ENCODE data around the gene CYTL1.
"Not testable (repeated sequence)": the region's sequence is repeated elsewhere in the genome, so short reads cannot be mapped to it uniquely, and the experiment has no call there.

CYTL1 gene, protein sequence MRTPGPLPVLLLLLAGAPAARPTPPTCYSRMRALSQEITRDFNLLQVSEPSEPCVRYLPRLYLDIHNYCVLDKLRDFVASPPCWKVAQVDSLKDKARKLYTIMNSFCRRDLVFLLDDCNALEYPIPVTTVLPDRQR

DNA sequence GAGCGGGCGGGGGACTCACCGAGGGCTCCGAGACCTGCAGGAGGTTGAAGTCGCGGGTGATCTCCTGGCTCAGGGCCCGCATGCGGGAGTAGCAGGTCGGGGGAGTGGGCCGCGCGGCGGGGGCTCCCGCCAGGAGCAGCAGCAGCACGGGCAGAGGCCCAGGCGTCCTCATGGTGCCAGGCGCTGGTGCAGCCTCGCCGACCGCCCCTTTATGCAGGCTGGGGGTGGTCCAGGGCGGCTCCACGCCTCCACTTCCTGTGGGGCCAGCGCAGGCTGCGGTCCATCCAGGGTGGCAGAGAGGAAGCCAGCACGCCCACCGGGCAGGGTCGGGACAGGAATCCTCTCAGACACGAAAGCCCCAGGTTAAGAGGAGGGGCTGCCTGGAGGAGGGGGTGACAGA is at the start of gene CYTL1:
TSS of gene CYTL1 (minus strand) at position 185 of the 400 bp plus-strand sequence. CDS start at position 172, 13 bp downstream.
- no peak for DNase-seq (ENCODE audit: low read depth in 2 of 2, low spot score in 1 of 2)

DNA sequence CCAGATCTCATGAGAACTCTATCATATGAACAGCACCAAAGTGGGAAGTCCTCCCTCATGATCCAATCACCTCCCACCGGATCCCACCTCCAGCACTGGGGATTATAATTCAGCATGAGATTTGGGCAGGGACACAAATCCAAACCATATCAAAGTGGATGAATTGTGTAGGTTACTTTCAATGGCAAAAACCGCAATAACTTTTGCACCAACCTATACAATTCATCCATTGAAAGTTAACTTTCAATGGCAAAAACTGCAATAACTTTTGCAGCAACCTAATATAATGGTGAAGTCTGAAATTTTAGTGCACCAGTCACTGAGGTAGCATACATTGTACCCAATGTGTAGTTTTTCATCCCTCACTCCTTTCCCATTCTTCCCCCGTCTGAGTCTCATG is 48.6 kb upstream of the CYTL1 start:
- no peak for DNase-seq (ENCODE audit: low read depth in 2 of 2, low spot score in 1 of 2)

DNA sequence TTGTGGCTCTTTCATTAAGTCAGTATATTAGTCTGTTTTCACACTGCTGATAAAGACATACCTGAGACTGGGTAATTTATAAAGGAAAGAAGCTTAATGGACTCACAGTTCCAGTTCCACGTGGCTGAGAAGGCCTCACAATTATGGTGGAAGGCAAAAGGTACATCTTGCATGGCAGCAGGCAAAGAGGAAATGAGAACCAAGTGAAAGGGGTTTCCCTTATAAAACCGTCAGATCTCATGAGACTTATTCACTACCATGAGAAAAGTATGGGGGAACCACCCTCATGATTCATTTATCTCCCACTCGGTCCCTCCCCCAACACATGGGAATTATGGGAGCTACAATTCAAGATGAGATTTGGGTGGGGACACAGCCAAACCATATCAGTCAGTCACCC is 47.7 kb upstream of the CYTL1 start:
- DNase-seq (ENCODE audit: low read depth in 2 of 2, low spot score in 1 of 2) = not testable (repeated sequence)

DNA sequence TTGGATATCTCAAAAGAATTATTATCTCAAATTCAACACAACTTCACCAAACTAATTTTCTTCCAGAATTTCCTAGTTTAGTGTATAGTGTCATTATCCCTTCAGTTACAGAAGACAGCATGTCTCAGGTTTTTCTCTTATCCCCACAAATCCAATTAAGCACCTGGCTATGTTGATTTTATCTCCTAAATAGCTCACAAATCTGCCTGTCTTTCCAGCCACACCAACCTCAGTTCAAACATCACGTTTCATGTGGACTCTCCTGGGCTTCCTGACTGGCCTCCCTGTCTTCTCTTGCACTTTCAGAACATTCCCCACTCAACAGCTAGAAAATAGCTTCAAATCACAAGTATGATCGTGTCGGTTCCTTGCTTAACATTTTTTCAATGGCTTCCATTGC is 46.8 kb upstream of the CYTL1 start:
- no peak for DNase-seq (ENCODE audit: low read depth in 2 of 2, low spot score in 1 of 2)

DNA sequence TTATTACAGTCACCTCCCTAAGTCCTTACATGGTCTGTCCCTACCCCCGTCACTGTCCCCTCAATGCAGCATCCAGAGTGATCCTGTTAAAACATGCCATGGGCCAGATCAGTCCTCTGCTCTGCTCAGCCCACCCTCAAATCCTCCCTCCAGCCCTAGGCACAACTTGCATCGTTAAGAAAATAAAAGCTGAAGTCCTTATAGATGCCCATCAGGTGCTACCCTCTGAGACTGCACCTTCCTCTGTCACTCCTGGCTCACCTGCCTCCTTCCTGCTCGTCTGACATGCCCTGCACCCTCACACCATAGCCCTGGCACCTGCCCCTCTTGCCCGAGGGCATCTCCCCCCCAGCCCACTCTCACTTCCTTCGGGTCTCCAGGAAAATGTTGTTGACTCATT is 36.2 kb upstream of the CYTL1 start:
- DNase-seq (ENCODE audit: low read depth in 2 of 2, low spot score in 1 of 2) = no peak

DNA sequence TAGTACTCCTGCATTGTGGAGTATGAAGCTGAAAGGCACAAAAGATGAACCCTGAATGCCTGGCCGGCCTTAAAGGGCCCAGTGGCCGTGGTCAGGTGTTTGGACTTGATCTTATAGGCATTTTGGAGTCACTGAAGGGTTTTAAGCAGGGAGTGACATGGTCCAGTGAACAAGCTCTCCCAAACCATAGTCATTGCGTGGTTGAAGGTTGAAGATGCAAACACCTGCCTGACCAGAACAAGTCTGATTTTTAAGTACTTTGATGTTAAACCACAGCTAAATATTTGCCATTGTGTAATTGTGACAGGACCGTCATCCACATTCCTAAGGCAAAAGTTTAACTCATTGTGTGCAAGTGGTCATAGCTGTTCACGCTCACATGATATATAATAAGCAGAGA is 35.3 kb upstream of the CYTL1 start:
- DNase-seq (ENCODE audit: low read depth in 2 of 2, low spot score in 1 of 2) = no peak

DNA sequence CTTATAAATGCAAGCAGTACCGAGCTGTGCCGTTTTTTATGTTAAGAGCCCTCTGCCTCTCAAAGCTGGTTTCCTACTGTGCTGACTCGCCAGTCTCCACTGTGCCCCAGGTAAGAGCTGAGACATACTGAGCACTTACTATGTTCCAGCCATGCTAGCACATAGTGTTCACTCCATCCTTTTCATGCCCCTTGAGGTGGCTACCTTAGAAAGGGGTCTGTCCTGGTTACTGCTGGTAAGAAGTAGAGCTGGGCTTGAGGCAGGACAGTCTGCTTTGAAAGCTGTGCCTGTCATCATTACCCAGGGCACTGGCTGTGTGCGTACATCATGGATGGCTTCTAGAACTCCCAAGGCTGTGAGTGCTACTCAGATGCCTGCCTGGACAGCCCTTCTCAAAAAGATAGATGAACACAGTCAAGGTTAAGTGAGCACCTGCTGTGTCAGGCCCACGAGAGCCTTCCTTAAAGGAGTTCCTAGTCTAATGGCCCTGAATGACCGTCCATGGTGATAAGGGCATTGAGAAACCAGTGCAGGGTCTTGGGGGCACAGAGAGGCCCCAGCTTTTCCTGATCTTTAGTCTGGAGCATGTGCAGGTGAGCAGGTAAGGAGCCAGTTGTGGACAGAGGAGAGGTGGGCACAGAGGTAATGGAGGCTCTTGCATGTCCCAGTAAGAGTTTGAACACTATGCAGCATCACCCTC is 33.6 kb upstream of the CYTL1 start:
- no peak for DNase-seq (ENCODE audit: low read depth in 2 of 2, low spot score in 1 of 2)

DNA sequence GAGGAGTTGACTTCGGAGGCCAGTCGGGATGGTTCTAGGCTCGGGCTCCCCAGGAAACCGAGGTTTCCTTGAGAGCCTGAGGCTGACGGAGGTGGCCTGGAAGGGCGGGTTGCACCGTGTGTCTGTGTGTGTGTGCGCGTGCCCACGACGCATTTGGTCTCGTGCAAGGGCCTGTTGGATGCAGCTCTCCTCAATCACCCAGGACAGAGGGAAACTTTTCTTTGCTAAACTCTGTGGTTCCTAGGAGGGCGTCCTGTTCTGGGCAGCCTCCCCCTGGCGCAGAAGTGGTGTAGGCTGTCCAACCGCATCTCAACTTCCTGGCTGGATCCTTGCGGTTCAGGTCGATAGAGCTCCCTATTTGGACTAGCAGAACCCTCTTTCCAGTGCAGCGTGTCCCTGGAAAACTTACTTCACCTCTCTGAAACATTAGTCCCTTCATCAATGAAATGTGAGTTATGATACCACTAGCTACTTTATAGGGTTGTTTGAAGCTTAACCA is 33.0 kb upstream of the CYTL1 start:
- no peak for DNase-seq (ENCODE audit: low read depth in 2 of 2, low spot score in 1 of 2)

DNA sequence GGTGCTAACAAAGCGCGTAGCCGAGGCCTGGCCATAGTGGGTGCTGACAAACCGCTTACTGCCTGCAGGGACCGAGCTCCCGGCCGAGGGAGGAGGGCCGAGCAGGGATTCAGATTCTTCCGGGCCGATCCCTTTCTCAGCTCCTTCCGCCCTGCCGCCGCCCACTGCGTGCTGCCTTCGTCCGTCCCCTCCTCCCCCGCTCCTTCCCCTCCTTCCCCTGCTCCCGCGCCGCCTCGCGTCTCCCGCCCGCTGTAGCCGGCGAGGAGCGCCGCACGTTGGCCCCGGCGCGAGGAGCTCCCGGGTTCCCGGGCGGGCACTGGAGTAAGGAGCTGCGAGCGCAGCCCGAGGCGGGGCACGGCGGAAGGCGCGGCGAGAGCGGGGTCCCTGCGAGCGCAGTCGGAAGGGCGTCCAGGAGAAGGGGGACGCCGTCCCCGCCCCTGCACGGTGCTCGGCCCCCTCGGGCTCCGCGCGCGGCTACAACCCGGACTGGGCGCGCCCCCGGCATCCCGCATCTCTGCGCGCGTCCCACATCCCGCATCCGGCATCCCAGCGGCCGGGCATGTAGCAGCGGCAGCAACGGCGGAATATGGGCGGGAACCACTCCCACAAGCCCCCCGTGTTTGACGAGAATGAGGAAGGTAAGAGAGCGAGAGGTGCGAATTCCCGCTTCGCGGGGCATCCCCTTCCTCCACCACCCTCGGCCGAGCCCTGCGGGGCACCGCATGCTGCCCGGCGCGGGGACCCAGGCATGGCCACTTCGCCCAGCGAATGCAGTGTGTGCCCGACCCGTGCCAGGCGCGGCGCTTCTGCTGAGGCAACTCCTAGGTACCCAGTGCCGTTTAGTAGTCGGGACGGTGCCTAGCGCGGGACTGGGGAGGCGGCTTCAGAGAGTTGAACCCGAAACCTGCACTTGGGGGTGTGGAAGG is 32.3 kb upstream of the CYTL1 start, which contains the start of gene STK32B:
TSS of gene STK32B (plus strand) at position 203 of the 926 bp plus-strand sequence.
- no peak for DNase-seq (ENCODE audit: low read depth in 2 of 2, low spot score in 1 of 2)

DNA sequence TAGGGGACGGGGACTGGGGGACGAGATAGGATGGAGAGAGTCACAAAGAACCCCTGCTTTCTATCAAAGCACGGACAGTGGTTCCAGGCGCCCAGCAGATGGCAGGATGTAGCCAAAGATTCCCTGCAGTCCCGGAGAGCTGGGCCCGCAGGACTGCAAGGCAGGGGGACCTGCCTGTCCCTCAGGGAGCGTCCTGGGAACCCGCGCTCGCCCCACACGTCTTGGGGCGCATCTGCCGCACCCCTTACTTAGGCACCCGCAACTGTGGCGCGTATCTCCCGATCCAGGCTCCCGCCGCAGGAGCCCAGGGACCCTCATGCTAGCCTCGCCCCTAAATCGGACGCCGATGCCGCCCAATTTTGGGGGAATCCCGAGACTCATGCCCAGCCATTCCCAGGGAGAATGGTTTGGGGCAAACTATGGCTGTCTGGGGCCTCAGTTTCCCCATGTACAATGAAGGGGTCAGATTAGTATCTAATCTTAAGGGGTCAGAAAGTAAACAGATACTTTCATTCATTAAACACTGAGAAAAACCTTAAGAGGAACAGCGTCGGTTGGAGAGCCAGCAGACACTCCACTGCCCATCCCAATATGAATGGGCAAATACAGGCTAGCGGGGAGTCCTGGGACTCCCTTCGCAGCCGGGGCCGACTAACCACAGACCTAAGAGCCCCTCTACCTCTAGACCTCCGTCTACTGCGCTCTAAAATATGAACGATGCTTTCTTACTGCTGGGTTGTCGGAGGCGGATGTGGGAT is 31.4 kb upstream of the CYTL1 start:
- DNase-seq (ENCODE audit: low read depth in 2 of 2, low spot score in 1 of 2) = no peak

DNA sequence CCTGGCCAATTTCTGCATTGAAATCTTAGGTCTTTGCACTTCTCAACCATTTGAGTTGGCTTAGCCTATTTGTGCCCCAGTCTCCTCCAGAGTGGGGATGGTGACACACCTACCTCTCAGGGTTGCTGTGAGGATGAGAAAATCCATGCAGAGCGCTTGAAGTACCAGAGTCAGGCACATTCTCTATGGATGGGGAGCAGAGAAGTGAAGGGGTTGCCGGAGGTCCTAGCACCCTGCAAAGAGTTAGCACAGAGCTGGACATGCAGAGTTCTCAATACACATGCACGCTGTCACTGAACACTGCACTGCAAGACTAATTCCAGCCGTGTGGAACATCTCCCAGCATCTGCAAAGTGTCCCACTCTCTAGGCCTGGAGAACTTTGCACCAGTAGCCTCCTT is 29.5 kb upstream of the CYTL1 start:
- no peak for DNase-seq (ENCODE audit: low read depth in 2 of 2, low spot score in 1 of 2)

DNA sequence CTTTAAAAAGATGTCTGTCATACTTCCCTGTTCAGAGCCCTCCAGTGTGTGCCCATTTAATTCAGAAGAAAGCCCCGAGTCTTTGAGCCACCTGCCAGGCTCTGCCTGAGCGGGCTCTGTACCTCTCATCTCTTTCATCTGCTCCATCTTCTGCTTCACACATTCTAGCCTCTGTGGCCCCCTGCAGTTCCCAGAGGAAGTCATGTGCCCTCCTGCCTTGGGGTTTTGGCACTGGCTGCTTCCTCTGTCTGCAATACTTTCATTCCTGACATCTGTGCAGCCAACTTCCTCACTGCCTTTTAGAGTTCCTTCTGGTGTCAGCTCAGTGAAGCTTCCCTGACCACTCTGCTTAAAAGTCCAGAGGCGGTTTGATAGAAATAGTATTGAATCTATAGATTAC is 25.8 kb upstream of the CYTL1 start:
- no peak for DNase-seq (ENCODE audit: low read depth in 2 of 2, low spot score in 1 of 2)

DNA sequence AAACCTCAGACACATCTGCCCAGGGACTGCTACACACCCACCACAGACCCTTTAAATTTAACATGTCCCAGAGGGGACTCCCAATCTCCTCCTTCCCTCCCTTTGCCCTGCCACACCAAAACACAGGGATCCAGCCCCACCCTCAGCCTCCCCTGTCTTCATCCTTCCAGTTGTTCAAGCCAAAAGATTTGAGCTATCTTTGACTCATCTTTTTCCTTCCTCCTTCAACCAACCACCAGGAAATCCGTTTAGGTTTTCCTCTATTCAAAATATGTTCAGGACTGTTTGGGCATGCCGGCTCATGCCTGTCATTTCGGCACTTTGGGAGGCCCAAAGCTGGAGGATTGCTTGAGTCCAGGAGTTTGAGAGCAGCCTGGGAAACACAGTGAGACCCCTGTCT is 25.1 kb upstream of the CYTL1 start:
- no peak for DNase-seq (ENCODE audit: low read depth in 2 of 2, low spot score in 1 of 2)

DNA sequence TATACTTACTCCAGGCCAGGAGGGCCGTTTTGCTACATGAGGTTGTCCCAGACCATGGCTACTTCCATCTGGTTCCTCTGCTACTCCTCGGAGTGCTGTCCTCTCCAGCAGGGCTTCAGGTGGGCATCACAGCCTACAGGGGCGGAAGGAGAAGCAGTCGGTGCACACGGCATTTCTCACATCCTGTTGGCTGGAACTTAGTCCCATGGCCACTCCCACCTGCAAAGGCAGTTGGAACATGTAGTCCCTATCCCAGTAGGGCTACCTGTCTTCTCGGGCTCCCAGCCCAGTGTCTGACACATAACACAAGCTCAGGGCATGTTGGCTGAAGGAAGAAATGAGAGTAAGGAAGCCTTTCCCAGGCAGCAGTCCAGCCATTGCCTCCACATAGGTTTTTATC is 24.3 kb upstream of the CYTL1 start:
- no peak for DNase-seq (ENCODE audit: low read depth in 2 of 2, low spot score in 1 of 2)

DNA sequence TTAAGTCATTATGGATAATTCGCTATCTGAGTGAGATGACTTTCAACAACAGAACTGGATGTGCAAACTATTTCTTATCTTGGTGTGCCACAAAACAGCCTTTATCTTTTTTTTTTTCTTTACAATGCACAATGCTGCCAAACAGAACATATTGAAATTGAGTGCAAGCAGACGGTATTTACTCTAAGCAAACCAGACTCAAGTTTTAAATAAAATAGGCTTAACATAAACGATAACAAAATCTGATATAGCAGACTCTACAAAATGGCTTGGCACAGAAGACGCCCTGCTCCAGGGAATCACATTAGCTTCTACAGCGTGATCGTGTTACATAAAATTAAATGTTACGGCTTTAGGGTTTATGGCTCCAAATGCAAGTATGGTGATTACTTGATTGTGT is 22.4 kb upstream of the CYTL1 start:
- no peak for DNase-seq (ENCODE audit: low read depth in 2 of 2, low spot score in 1 of 2)

DNA sequence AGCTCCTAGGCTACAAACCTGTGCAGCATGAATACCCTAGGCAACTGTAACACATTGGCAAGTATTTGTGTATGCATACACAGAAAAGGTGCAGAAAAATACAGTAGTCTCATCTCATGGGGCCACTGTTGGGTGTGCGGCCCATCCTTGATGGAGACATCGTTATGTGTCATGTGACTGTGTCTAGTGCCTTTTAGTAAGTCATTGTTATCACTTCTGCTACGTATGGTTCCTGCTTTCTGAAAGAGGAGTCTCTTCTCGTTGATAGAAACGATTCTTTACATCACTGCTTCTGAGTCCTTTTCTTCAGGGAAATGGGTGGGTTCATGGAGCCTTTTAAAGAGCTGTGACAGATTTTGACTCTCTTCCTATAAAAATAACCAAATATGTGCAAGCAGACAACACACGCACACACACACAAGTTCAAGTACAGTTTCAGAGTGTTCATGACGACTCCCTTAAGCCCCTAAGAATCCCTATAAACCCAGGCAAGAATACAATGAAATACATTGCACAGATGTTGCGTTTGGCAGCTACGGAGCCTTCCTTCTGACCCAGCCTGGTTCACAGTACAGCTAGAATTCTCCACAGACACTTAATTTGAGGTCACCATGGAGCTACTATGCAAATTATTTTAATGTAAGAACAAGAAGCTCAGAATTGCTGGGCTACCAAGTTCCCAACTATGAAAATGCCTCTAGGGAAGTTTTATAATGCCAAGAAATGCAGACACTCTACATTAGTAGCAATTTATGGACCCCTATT is 21.8 kb upstream of the CYTL1 start:
- DNase-seq (ENCODE audit: low read depth in 2 of 2, low spot score in 1 of 2) = no peak

DNA sequence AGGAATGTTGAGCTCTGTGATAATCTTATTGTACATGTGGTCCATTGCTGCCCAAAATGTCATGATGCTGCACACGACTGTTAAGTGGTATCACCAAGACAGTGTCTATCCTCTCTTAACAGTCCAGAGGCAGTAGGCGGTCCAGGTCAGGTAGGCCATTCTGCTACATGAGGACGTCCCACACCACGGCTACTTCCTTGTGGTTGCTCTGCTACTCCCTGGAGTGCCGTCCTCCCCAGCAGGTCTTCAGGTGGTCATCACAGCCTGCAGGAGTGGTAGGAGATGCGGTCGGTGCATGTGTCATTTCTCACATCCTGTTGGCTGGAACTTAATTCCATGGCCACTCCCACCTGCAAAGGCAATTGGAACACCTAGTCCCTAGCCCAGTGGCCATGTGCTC is 20.5 kb upstream of the CYTL1 start:
- DNase-seq (ENCODE audit: low read depth in 2 of 2, low spot score in 1 of 2) = no peak

DNA sequence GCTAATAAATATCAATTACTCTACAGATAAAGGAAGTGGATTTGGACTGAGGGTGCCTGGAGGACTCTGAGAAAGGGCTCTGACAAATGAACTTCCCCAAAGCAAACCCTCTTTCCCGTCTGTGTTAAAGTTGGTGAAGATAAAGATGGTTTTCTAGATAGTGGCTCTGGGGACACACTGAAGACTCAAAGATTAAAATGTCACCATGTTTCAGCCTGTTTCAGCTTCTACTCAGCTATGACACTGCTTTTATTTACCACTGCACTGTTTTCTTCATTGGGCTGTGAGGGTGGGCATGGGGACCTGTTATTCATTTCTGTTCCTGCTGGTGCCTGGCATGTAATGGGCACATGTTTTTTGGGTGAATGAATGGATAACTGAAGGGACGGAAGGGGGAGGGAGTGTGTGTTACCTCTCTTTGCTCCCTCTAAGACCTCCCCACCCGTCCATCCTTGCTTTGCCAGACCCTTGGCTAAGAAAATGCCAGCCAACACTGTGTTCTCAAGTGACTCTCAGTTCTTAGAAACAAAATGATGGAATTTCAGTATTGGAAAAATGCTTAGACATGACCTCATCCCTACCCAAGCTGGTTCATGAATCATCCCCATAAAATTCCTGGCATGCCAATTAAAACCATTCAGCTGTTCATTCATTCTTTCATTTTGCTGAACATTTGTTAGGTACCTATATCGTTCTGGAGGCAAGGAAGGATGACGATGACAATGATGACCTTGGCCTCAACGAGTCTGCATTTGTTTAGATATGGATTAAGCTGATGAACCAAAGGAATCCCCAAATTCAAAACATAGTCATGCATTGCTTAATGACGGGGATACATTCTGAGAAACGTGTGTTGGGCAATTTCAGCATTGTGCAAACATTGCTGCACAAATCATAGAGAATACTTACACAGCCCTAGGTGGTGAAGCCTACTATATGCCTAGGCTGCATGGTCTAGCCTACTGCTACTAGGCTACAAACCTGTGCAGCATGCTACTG is 18.6 kb upstream of the CYTL1 start:
- DNase-seq (ENCODE audit: low read depth in 2 of 2, low spot score in 1 of 2) = no peak

DNA sequence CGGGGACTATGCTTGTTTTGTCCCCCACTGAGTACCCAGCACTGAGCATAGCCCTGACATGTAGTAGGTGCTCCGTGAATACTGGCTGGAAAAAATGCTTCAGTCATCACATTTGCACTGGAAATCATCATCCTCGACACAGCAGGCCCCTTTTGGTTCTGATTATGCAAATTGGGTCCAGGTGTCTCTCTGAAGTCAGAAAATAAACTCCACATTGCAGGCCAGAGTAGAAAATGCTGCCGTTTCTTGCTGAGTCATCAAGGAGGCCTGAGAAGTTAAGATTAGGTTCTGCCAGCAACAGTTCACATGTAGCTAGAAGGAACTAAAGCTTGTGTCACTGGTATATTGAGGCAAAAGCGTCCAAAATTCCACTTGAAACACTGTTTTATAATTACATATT is 17.0 kb upstream of the CYTL1 start:
- DNase-seq (ENCODE audit: low read depth in 2 of 2, low spot score in 1 of 2) = no peak

Data from stimulated activated CD8-positive, alpha-beta memory T cell treated with anti-CD3 and anti-CD28 coated beads, Interleukin-4, amount 100 ng/mL, for 1 hour (primary cell).